ENCODE data around the gene OBI1.

Gene OBI1

DNA sequence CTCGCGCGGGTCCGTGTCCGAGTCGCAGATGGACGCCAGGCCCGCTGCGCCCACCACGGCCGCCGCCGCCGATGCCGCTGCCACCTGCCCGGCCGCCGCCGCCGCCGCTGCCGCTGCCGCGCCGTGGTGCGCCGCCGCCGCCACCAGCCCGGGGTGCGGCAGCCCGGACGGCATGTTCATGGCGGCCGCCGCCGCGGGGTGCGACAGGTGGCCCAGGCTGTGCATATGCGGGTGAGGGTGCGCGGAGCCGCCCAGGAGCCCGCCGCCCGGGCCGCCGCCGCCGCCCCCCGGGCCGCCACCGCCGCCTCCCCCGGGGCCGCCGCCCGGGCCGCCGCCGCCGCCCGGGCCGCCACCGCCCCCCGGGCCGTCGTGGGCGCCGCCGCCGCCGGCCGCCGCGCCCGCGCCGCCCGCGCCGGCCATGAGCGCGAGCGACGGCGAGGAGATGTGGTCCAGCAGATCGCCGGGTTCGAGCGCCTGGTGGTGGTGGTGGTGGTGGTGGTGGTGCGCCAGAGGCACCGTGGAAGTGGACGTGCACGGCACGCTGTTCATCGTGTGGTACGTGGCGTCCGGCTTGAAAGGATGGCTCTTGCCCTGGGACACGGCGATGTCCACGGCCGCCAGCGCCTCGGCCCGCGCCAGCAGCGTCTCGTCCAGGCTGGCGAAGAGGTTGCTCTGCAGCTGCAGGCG is 56.9 kb downstream of the OBI1 start:
- no peak for DNase-seq

DNA sequence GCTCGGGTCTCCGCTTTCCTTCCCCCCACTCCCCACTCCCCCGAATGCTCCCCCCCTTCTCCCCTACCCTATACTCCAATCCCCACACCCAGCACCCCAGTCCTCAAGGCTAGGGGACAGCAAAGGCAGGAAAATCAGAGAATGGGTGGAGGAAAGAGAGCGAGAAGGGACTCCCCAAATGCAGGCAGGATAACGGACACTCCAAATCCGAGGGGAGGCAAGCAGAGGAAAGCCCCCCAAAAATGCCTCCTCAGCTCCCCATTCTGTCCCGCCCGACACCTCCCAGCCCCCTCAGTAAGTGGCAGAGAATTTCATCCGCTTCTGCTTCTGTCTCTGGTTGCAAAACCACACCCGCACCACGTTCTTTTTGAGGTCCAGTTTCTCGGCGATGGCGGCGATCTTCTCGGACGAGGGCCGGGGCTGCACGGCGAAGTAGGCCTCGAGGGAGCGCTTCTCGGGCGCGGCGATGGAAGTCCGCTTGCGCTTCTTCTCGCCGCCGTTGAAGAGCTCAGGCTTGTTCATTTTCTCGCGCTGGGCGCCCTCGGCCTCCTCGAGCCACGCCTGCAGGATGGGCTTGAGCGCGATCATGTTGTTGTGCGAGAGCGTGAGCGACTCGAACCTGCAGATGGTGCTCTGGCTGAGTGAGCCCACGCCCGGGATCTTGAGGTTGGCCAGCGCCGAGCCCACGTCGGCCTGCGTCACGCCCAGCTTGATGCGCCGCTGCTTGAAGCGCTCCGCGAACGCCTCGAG is 57.7 kb downstream of the OBI1 start:
- no peak for DNase-seq

DNA sequence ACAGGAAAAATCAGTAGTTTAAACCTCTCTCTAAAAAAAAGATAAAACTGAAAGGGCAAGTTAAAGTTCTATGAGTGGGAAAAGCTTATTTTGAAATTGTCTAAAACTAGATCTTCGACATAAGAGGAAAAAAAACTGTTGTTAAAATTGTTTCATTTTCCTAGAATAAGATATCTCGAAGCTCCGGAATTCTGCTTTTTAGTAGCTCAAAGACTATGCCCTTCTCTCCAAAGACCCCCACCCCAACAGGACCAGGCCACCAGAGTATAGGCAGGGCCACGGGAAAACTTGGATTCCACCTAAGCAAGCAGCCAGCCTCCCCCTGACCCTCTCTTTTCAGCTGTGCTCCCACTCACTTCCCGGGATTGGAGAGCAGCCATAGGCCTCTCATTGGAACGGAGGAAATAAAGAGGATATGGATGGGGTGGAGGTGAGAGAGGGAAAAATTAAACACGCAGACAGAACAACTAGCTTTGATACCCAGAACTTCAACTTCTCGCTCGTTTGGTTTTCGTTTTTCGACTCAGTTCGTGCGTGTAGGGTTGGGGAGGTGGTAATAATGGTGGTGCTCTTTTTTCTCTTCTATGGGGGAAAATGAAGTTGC is 58.6 kb downstream of the OBI1 start:
- DNase-seq: no peak

DNA sequence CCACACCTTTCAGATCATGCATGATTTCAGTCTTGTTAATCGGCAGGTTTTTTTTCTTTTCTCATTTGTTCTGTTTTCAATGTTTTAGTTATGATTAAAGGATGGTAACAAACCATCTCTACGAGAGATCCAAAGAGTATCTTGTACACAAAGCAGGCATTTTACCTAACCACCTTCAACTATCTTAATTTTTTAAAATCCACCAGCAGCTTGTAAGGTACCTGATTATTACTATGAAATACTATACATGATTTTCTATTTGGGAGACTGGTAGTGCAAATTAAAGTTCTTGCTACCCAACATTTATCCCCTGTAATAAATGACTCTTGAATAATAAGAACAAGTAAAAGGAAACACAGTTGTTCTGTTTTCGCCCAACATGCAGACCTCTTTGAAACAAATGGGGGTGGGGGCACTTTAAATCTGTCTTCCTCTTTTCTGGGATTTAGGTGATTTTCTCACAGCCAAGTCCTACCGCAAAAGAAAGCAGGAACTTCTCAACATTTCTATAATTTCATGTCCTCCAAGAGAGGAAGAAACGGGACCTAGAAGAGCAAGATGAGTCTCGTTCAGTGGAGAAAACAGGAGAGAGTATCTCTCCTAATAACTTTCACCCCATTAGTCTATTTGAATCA is 59.2 kb downstream of the OBI1 start:
- no peak for DNase-seq

GRCh38 chr13:78598966-78599644 is 59.9 kb downstream of the OBI1 start:
- no peak for DNase-seq

DNA sequence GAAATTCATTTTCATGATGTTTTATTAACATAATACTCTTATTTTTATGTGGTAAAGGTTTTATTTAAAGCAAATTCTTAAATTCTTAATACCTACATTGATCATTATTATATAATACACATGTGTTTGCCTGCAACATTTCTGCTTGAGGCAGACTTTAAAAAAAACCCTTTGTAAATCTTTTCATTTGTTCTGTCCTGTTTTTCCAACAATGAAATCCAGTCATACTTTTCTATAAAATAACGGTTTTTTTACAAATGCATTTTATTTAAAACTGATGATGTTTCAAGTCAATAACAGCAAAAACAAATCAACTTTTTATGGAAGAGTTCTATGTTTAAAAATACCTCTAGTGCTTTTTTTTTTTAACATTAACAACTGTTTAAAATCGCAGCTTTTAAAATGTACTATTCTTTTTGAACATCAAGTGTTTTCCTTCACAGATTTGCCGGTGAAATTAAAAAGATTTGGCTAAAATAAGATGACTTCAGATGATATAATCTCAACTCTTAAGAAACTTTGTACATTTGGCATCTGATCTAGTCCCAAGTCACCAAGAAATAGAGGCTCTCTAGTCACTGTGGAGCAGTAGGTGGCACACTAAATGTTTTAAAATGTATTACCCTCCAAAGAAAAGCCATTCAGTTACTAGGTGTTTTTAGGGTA is 60.7 kb downstream of the OBI1 start:
- no peak for DNase-seq

GRCh38 chr13:78597602-78597932 is 61.4 kb downstream of the OBI1 start:
- DNase-seq: no peak

- no peak for DNase-seq
Measured at GRCh38 chr13:78596736-78597601, 62.0 kb downstream of the OBI1 start.

GRCh38 chr13:78596399-78596735 is 62.6 kb downstream of the OBI1 start:
- no peak for DNase-seq

GRCh38 chr13:78595495-78596398 is 63.2 kb downstream of the OBI1 start:
- DNase-seq: no peak

GRCh38 chr13:78594456-78594975 is 64.4 kb downstream of the OBI1 start:
- DNase-seq: no peak

GRCh38 chr13:78593652-78594455 is 65.1 kb downstream of the OBI1 start:
- DNase-seq: no peak

DNA sequence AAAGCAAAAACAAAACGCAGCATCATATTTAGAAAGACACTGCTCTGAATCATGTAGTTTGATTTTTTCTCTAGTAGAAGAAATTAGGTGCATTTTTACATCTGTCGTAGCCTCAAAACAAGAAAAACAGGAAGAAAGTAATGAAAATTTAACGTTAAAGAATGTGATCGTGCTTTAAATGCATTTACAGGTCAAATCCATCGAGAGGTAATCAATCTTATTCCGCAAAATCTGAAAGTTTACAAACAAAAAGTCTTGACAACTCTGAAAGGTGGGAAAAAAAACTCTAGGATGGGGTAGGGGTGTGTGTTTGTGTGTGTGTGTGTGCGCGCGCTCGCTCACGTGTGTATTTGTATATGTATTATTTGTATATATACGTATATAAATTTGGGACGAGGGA is 65.8 kb downstream of the OBI1 start:
- no peak for DNase-seq

DNA sequence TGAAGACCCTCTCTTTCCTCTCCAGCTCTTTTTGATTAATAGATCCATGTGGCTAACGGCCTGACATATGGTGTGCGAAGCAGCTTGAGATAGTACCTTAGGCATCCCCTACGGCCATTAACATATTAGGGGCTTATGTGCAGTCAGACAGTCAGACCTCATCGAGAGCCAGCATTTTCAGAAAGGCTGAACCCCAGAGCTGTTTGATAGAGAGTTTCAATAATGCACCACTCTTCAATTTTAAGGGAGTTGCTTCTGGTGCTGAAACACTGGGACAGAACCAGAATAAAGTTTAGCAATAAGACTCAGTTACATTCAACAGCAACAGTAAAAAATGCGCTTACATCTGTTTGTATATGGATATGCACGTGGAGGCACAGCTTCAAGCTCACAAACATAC is 66.4 kb downstream of the OBI1 start:
- DNase-seq: no peak

GRCh38 chr13:78589206-78589605 is 69.7 kb downstream of the OBI1 start:
- no peak for DNase-seq

DNA sequence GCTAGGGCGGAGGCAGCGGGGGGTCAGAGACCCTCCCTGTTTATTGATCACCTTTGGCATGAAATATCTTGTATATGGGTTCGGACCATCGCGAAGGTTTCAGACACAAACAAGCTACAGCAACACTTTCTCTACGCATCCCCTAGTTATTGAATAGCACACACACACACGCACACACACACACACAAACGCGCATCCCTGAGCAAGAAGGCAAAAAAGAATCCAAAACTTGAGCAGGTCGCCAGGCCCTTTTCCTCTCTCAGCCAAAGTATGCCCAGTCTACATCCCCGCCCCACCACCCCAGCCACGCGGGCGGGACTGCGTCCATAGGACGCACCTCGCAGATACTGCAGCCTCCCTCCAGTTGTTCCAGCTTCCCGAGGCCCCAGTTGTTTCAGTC is 71.6 kb downstream of the OBI1 start:
- no peak for DNase-seq

DNA sequence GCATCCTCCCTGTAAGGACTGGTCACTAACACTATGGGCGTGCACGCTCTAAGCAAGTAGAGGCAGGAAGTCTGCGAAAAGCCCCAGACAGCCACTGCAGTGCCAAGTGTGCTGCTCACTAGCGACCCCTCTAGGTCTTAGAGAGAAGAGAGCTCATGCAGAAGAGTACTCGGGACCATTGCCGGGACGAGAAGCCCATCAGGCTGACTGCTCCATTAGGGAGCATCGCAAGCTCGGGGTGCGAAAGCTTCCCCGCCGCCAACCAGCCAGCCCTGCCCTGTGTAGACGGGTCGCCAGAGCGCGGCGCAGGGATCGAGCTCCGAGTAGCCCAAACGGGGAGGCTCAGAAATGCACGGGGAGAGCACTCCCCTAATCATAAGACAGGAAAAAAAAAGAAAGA is 72.2 kb downstream of the OBI1 start:
- DNase-seq: no peak

- DNase-seq: no peak
Measured at GRCh38 chr13:78576261-78576660, 82.7 kb downstream of the OBI1 start.

DNA sequence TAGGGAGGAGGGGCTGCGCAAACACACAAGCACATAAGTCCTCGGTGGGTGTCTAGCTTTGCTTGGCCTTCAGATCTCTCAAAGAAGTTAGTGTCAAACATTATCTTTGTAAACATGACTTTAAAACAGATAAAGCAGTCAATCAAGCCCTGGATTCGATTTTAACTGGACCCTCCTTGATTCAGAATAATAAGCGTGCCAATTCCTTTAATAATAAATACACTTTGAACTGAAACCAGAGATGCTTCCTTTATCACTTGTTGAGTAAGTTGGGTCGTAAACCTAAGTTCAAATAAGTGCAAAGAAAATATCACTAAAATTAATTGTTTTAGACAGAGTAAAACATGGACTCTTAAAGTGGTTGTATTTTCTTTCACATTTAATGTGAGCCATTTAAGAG is 86.5 kb downstream of the OBI1 start:
- no peak for DNase-seq

DNA sequence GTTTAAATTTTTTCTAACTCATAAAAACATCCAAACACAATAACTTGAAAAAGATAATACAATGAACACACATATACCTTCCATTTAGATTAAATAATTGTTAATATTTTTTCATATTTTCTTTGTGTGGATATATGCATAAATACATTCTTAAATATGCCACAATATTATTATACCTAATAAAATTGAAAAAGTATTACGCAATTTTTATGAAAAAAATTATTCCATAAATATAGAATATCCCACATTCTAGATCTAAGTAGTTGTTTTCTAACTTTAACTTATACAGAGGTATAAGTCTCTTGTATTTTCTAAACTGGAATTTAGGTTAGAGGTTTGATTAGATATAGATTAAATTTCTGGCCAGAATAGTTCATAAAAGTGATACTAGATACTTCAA is 89.9 kb downstream of the OBI1 start:
- DNase-seq: no peak

Measured in NCI-H510A treated with DMSO at 0.1 percent for 48 hours (cell line).